Measurements from ENCODE around the gene EP400.
A peak's percentile ranks its signal among the peaks of the same experiment; 100 is the strongest.
"Not testable (repeated sequence)": the region's sequence is repeated elsewhere in the genome, so short reads cannot be mapped to it uniquely, and the experiment has no call there.

Gene EP400

DNA sequence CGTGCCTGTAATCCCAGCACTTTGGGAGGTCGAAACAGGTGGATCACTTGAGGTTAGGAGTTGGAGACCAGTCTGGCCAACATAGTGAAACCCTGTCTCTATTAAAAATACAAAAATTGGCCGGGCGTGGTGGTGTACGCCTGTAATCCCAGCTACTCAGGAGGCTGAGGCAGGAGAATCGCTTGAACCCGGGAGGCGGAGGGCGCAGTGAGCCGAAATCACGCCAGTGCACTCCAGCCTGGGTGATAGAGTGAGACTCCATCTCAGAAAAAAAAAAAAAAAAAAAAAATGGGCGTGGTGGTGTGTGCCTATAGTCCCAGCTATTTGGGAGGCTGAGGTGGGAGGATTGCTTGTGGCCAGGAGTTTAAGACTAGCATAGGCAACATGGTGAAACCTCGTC is 4.7 kb downstream of the EP400 start:
- DNase-seq, result not testable (repeated sequence)

DNA sequence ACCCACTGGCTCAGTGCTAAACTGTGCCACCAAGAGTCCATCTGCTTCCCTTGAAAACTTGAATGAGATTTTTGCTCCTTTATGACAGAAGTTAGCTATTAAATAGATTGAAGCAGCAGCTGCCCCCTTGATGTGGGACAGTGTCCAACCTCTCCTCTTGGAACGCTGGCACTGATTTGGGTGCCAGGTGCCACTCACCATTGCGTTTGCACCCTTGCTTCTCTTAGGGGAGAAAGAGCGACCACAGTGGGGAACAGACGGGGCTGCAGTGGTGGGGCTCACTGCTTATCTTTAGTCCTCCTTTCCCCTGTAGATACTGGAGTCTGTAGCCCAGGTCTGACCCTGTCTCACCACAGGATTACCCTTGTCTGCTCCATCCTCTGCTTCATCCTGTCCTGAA is 9.4 kb downstream of the EP400 start:
- DNase-seq, result no peak

DNA sequence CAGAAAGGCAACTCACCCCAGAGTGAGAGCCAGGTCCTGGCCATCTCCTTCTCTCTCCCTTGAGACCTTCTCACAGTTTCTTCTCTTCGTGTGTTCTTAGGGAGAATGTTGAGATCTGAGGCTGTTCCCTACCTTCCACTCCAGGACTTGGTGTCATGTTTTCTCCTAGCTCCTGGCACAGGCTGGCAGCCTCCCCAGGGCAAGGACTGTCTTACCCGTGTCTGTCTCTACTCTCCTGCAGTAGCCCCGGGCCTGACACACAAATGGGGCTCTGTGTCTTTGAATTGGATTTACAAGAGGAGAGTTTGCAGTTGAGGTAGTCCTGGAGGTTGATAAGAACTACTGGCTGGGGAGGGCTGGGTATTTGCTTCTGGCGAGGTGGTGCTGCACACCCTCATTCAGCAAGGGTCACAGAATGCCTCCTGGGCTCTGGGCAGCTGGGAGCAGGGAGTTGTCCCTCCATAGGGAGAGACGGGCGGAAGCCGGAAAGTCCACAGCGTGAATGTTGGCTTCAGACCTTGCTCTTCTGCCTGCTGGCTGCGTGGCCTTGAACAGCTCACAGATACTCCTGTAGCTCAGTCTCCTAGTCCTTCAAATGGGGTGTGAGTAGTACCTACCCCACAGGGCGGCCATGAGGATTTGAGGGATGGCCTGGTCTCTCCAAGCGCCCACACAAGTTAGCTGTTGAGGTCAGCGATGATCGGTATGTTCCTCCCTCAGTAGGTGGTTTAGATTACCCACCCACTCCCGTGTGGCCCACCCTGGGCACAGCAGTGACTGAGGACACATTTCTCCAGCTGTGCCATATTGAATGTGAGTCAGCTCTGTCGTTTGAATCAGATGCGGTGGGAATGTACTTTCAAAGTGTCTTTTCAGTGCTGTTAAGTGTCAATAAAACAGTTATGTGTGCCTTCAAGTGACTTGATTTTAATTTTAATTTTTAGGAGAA is 10.2 kb downstream of the EP400 start:
- no peak for DNase-seq

DNA sequence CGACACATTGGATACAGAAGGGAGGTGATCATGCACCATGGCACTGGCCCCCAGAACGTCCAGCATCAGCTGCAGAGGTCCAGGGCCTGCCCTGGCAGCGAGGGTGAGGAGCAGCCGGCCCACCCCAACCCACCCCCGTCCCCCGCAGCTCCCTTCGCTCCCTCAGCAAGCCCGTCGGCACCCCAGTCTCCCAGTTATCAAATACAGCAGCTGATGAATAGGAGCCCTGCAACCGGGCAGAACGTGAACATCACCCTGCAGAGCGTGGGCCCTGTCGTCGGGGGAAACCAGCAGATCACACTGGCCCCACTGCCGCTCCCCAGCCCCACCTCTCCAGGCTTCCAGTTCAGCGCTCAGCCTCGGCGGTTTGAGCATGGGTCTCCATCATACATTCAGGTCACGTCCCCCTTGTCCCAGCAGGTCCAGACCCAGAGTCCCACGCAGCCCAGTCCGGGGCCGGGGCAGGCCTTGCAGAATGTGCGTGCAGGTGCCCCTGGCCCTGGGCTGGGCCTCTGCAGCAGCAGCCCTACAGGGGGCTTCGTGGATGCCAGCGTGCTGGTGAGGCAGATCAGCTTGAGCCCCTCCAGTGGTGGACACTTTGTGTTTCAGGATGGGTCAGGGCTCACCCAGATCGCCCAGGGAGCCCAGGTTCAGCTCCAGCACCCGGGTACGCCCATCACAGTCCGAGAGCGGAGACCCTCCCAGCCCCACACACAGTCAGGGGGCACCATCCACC is 11.0 kb downstream of the EP400 start:
- DNase-seq, result not testable (repeated sequence)

DNA sequence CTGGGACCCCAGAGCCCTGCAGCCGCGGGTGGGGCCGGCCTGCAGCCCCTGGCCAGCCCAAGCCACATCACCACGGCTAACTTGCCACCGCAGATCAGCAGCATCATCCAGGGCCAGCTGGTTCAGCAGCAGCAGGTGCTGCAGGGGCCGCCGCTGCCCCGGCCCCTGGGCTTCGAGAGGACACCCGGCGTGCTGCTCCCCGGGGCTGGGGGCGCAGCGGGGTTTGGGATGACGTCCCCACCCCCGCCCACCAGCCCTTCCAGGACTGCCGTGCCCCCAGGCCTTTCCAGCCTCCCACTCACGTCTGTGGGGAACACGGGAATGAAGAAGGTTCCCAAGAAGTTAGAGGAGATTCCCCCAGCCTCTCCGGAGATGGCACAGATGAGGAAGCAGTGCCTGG is 11.6 kb downstream of the EP400 start:
- not testable (repeated sequence) for DNase-seq

DNA sequence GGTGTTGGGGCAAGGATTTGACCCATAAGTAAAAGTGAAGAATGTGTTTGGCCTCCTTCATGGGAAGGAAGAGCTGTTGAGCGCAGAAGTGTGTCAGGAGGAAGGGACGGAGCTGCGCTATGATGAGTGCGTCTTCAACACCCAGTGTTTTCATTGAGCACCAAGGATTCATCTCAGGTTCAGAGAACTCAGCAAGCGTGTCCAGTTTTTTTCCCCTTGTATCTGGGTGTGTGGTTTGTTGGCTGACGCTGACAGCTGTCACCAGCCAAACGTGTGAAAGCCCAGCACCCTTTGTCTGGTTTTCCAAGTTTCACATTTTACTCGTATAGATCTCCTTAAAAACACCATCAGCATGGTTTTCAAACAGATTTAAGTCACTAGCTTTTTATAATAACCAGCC is 12.3 kb downstream of the EP400 start:
- DNase-seq, result no peak

DNA sequence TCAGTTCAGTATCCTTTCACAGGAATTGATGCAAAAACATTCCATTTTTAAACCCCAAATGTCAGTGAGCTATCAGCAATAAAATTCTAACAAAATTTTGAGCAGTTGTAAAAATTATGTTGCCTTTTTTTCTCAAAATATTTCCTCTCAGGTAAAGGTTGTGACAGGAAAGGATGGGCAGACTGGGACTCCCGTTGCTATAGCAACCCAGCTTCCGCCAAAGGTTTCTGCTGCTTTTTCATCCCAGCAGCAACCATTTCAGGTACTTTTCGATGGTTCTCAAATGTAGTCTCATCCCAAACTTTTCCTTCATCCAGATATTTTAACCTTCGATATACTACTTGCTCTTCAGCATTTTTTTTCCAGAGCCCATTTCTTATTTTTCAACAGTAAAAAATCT is 13.6 kb downstream of the EP400 start:
- DNase-seq, result peak; percentile 39

DNA sequence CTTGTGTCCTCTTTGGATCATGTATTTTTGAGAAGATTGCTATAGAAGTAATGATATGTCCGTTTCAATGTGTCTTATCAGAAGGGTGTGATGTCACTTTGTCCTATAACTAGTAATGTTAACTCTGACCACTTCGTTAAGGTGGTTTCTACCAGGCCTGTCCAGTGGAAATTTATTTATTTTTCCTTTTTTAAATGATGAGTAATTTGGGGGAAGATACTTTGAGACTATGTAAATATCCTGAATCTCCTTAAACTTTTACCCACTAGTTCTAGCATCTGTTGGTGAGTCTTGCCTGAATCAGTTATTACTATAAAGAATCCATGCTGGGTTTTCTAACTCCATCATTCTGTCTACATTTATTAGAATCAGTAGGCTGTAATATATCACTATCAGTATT is 15.3 kb downstream of the EP400 start:
- DNase-seq, result no peak

DNA sequence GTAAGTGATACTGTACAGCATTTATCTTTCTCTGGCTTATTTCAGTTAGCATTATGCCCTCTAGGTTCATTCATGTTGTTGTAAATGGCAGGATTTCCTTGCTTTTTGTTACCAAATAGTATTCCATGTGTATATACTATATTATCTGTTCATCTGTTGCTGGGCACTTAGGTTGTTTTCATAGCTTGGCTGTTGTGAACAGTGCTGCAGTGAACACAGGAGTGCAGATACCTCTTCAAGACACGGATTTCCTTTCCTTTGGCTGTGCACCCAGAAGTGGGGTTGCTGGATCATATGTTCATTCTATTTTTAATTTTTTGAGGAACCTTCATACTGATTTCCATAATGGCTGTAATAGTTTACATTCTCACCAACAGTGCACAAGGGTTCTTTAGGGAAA is 21.5 kb downstream of the EP400 start:
- DNase-seq, result no peak

DNA sequence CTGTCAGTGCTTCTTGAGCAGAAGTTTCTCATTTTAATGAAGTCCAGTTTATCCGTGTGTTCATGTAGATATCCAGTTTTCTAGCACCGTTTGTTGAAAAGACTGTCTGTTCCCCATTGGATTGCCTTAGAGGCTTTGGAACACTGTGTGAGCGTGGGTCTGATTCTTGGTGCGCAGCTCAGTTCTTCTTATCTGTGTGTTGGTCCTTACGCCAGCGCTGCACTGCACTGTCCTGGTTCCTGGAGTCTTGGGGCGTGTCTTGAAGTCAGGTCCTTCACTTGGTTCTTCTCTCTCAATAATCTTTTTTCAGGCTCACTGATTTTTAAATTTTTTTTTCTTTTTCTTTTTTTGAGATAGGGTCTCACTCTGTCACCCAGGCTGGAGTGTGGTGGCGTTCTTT is 25.5 kb downstream of the EP400 start:
- DNase-seq, result no peak

DNA sequence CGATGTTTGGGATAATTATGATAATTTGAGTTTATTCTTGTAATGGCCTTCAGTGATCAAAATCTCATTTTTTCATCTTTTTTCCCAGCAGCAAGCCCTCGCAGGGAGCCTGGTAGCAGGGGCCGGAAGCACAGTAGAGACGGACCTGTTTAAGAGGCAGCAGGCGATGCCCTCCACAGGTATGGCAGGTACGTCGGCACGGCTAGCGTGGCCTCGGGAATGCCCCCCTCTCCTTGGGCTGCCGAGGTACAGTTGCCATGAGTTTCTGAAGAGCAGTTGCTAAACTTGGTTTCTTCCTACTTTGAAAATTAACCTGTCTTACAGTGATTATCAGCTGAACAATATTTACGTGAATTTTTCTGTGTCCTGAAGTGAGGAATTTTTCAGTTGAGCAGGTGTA is 29.9 kb downstream of the EP400 start:
- DNase-seq, result no peak

DNA sequence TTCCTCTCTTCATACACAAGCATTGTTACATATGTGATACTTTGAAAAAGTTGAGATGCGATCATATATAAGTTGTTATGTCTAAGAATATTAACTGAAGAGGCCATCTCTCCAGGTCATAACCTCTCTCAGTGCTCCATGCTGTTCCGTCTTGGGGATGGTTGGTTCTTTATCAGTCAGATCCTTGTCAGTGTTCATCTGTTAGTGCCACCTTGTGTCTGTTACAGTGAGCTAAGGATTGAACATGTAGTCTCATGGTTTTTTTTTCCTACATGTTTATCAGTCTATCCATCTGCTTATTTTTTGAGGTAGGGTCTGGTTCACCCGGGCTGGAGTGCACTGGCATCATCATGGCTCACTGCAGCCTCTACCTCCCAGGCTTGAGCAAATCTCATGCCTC is 30.5 kb downstream of the EP400 start:
- no peak for DNase-seq

DNA sequence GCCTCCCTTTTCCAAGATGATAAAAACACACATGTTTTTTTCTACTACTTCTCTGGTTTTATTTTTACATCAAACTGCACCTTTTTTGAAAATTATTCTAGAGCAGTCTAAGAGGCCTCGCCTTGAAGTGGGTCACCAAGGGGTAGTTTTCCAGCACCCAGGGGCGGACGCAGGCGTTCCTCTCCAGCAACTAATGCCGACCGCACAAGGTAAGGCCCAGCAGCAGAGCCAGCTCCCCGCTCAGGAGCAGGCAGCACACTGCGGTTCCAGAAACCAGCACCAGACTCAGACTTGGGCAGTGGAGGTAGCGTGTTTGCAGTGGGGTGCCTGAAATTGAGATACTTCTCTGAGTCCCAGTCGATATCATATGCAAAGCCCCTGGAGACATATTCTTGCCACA is 31.6 kb downstream of the EP400 start:
- DNase-seq, result no peak

DNA sequence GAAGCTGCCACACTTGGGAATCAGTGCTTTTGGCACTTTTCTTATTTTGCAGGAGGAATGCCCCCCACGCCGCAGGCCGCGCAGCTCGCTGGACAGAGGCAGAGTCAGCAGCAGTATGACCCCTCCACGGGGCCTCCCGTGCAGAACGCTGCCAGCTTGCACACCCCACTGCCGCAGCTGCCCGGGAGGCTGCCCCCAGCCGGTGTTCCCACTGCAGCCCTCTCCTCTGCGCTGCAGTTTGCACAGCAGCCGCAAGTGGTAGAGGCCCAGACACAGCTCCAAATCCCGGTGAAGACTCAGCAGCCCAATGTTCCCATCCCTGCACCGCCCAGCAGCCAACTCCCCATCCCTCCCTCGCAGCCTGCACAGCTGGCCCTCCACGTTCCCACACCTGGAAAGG is 32.3 kb downstream of the EP400 start:
- DNase-seq, result no peak

DNA sequence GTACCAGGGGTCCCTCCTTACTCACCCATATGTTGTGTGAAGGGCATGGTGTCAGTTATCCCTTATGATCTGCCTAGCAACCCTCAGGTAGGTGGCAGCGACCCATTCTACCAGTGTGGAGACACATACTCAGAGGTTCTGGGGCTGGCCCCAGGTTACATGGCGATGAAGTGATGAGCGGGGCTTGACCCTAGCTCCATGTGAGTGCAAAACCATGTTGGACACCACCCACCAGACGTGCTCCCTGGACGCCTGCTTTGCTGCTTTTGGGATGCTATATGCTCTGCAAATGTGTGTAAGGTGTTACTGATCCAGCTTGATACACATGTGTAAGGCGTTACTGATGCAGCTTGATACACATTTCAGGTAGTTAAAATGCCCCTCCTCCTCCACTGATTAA is 33.3 kb downstream of the EP400 start:
- DNase-seq, result no peak

DNA sequence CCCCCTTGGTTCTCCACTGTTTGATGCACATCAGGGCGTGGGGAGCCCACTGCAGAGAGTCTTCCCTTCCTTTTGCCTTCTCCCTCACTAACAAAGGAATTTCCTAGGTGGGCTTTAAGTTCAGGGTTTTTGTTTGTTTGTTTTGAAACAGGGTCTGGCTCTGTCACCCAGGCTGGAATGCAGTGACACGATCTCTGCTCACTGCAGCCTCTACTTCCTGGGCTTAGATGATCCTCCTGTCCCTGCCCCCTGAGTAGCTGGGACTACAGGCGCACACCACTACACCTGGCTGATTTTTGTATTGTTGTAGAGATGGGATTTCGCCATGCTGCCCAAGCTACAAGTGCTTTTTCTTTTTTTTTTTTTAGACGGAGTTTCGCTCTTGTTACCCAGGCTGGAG is 33.8 kb downstream of the EP400 start:
- DNase-seq, result no peak

DNA sequence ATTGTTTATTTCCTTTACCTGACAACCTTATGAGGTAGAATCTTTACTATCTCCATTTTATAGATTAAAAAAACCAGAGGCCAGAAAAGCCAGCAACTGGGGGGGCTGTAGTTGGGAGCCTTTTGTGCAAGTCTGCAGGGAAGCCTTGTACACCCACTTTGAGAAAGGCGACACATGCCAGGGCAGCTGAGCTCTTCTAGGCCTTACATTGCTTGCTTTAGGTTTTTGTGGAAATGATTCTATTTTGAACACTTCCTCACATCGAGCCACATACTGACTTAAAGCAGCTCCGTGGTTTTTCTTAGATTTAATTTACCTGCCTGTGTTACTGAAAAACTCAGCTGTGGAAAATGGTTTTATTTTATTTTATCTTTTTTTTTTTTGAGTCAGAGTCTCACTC is 34.6 kb downstream of the EP400 start:
- DNase-seq, result no peak

DNA sequence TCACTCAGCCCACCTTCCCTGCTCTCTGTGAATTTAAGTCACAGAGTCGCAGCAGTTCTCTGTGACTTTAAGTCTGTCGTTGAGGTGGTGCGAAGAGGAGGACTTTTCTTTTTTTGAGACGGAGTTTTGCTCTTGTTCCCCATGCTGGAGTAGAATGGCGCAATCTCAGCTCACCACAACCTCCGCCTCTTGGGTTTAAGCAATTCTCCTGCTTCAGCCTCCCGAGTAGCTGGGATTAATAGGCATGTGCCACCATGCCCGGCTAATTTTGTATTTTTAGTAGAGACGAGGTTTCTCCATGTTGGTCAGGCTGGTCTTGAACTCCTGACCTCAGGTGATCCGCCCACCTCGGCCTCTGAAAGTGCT is 35.8 kb downstream of the EP400 start:
- DNase-seq, result not testable (repeated sequence)

DNA sequence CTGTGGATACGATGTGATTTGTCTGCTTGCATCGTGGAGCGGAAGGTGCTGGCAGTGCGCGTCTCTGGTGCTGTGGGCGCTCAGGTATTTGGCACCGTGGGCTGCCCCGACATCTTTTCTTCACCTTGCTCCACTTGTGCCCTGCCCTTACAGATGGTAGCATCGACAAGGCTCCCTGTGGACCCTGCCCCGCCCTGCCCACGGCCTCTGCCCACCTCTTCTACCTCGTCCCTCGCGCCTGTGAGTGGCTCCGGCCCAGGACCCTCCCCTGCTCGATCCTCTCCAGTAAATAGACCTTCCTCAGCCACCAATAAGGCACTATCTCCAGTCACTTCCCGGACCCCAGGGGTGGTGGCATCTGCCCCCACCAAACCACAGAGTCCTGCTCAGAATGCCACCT is 36.6 kb downstream of the EP400 start:
- DNase-seq, result no peak

DNA sequence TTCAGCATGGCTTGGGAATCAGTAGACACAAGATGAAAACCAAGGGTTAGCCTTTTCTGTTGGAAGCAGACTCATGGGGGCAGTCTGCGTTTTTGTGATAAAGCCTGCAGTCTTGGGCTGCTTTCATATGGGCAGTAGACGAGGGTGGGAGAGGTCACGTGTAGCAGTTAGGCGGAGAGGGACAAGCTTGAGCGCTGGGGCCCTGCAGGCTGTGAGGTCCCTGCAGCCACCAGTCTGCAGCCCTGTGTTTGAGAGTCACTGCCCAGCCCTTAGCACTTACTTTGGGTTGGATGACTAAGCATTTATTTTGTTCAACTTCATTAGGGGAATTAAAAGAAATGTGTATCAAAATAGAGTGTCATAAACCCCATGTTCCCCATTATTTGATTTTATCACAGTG is 37.2 kb downstream of the EP400 start:
- no peak for DNase-seq

DNA sequence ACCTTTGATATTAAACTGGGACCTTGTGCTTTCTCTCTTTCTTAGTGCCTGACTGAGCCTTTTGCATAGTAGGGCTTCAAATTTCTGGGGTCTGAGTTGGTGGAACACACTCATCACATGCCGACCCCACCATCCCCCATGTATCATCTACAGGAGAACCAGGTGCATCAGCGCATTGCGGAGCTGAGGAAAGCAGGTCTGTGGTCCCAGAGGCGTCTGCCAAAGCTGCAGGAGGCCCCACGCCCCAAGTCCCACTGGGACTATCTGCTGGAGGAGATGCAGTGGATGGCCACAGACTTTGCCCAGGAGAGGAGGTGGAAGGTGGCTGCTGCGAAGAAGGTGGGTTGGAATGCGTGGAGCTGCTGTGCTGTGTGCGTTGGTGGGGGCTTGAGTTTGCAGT is 37.8 kb downstream of the EP400 start:
- no peak for DNase-seq

DNA sequence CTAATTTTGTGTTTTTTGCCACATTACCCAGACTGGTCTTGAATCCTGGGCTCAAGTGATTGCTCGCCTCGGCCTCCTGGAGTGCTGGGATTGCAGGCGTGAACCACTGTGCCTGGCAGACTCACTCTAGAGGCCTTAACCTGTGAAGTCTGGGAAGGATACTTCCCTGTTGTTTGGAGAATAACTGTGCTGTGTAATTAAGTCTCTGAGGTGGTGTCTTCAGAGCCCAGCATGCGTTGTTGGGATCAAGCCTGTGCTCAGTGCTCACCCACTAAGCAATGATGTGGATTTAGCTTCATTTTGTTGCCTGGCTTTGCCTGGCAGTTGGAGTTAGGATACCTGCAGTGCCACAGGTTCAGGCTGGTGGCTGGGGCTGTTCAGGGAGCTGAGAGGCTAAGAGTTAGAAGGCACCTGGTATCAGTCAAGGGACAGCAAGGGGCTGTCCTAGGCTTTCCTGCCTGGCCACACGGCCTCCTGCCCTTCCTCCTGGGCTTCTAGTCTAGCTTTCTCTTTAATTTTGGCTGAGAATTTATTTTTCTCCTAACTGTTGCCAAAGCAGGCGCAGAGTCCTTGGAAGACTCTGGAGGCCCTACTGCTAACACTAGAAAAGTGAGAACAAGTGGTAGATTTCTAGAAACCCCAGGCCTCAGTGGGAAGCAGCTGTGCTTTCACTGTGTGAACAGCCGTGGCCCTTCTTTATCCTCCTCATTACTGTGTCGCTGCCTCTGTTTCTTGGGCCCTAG is 38.5 kb downstream of the EP400 start:
- DNase-seq, result no peak

DNA sequence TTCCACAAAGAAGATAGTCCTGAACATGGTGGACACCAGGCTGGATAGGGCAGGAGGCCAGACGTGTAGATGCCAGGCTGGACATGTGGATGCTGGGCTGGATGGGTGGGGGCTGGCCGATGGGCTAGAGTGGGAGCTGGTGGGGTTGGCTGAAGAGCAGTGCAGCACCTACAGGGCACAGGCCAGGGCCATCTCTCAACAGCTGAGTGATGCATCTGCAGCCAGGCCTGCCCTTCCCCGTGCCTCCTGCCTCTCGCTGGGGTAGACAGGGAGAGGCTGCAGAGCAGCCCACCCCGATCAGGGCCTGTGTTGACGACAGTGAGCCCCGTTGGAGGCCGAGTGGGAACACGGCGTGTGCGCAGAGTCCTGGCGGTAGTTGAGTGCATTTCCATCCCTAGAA is 39.3 kb downstream of the EP400 start:
- DNase-seq, result no peak

Measured in CD4-positive, alpha-beta T cell treated with Interleukin-21 for 1 hour (primary cell).